Measurements from ENCODE around the gene PRKCA. TPM values are rescaled to one million over a fixed set of nuclear protein-coding genes. Genes with fewer than 3 reads are reported as not detected.
"Not testable (repeated sequence)": the region's sequence is repeated elsewhere in the genome, so short reads cannot be mapped to it uniquely, and the experiment has no call there.

The PRKCA gene
- total RNA-seq, 2 donors from 2014 or later = 6.5 to 6.6 TPM

DNA sequence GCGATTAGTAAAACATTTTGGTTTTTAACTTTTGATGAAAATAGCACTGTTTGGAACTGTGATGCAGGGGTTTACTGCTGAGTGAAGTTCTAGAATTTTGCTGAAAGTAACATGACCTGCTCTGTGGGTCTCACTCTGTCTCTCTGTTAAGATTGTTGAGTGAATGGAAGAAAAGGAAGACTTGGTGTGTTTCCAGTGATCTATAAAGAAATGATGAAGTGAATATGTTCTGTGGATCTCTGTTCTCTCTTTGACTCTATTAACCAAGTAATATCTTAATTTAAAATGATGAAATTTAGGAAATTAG lies 148.4 kb downstream of the PRKCA start:
- no peak for TF ChIP-seq POLR2A (IDR thresholded peaks at IDR 0.05)
- TF ChIP-seq, protein P1, sequence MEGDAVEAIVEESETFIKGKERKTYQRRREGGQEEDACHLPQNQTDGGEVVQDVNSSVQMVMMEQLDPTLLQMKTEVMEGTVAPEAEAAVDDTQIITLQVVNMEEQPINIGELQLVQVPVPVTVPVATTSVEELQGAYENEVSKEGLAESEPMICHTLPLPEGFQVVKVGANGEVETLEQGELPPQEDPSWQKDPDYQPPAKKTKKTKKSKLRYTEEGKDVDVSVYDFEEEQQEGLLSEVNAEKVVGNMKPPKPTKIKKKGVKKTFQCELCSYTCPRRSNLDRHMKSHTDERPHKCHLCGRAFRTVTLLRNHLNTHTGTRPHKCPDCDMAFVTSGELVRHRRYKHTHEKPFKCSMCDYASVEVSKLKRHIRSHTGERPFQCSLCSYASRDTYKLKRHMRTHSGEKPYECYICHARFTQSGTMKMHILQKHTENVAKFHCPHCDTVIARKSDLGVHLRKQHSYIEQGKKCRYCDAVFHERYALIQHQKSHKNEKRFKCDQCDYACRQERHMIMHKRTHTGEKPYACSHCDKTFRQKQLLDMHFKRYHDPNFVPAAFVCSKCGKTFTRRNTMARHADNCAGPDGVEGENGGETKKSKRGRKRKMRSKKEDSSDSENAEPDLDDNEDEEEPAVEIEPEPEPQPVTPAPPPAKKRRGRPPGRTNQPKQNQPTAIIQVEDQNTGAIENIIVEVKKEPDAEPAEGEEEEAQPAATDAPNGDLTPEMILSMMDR (IDR thresholded peaks at IDR 0.05) = no peak
- no peaks in the 10 kb centered on the region for H3K27me3 ChIP-seq

DNA sequence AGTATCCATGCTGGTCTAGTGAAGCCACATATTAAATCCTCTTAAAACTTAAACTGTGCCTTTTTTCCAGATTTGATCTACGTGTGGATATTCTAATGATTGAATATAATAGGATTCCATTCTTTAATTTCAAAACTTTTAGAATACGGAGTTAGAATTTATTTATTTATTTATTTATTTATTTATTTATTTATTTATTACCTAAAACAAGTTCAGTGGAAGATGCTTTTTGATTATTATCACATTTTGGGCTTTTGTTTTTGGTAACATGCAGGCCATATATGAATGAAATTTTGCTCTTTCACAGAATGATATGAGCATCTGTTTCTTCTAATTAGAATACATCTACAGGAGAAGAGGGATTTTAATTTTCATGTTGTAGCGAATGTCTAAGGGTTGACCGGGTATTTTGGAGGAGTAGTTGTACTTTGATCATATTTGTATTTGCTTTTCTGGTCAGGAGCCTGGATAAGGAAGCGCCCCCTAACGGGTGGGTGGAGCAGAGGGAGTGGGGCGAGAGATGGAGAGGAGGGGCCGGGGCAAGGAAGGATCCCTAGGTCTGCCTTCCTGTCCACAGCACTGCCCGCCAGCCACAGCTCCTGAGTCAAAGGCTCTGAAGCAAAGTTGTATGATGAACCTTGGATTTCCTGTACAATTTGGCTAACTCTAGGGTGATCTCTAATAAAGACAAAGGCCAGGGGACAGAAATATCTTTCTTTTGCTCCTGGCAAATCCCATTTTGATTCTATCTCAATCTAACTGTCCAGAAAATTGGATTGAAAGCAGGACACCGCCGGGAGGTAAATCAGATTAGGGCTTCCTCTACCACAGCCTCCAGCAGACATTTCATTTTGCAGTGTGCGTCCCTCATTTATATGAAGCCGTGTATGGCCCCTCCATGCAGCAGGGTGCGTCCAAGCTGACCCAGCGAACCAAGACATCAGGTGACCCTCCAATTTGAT lies 149.1 kb downstream of the PRKCA start:
- H3K36me3 ChIP-seq (replicated peaks in 1 of 2; ENCODE audit: insufficient read depth in 1 of 2, low read depth in 2 of 2) = no peaks in the 10 kb centered on the region
- WGBS, 2 donors = 55 to 66% methylated on average over 15 of the region's 15 CpGs
- no peaks in the 10 kb centered on the region for H3K9me3 ChIP-seq
- no peak for ATAC-seq
- intact Hi-C loops (cut with DNase I) = no loop called here
- TF ChIP-seq POLR2A (IDR thresholded peaks at IDR 0.05) = no peak
- TF ChIP-seq, protein P1 (IDR thresholded peaks at IDR 0.05) = peak; percentile 20 to 49 (median 37)
- H3K4me1 ChIP-seq = peaks cover 31% of the 10 kb centered on the region
- H3K27ac ChIP-seq = no peak overlapping the region
- DNase-seq = peak; percentile 35 to 66 (median 44)
- H3K4me3 ChIP-seq = no peak overlapping the region
- H3K27me3 ChIP-seq = no peaks in the 10 kb centered on the region

More for the DNA sequence above, 148.4 kb downstream of the PRKCA start:
- DNase-seq (no peak), ATAC-seq (no peak)
- Histone ChIP-seq H3K27ac (no peak overlapping the region), H3K9me3 (no peaks in the 10 kb centered on the region), H3K36me3 (replicated peaks in 1 of 2; ENCODE audit: insufficient read depth in 1 of 2, low read depth in 2 of 2) (no peaks in the 10 kb centered on the region), H3K4me1 (peaks cover 31% of the 10 kb centered on the region), H3K4me3 (no peak overlapping the region)
- intact Hi-C loops (cut with DNase I) = no loop called here
- 79 to 89% methylated on average over 1 of the region's 1 CpG for WGBS, 2 donors

DNA sequence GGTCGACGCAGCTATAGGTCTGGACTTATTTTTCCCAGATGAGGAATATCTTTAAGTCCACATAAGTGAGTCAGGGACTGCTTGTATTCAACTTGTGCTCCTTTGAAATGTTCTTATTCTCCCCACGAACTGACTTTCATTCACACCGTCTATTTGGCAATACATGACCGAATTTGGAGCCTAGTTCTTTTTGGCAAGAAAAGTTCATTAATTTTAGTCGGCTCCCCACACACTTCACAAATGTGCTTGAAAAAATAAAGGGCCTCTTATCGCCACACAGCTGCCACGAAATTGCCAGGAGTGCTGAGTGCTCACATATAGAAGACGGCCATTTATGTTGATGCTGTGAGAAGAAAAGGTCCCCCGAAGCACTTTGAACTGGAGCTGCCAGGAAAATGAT lies 152.6 kb downstream of the PRKCA start:
- H3K36me3 ChIP-seq (replicated peaks in 1 of 2; ENCODE audit: insufficient read depth in 1 of 2, low read depth in 2 of 2) = no peaks in the 10 kb centered on the region
- DNase-seq (no peak), ATAC-seq (no peak)
- WGBS, 2 donors = 76 to 81% methylated on average over 10 of the region's 10 CpGs
- peaks cover 10% of the 10 kb centered on the region for H3K4me1 ChIP-seq
- H3K27me3 ChIP-seq = no peaks in the 10 kb centered on the region
- no peak overlapping the region for H3K27ac ChIP-seq
- TF ChIP-seq, protein P1 (IDR thresholded peaks at IDR 0.05) = no peak
- no peak for TF ChIP-seq POLR2A (IDR thresholded peaks at IDR 0.05)
- no peak overlapping the region for H3K4me3 ChIP-seq
- no peaks in the 10 kb centered on the region for H3K9me3 ChIP-seq
- intact Hi-C loops (cut with DNase I) = no loop called here

DNA sequence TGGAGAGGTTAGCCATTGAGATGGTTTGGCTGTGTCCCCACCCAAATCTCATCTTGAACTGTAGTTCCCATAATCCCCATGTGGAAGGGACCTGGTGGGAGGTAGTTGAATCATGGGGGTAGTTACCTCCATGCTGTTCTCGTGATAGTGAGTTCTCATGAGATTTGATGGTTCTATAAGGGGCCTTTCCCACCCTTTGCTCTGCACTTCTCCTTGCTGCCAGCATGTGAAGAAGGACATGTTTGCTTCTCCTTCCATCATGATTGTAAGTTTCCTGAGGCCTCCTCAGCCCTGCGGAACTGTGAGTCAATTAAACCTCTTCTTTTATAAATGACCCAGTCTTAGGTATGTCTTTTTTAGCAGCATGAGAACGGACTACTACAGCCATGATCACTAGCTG lies 155.1 kb downstream of the PRKCA start:
- intact Hi-C loops (cut with DNase I); DNase-seq; H3K9me3 ChIP-seq; H3K4me1 ChIP-seq; ATAC-seq; H3K36me3 ChIP-seq (replicated peaks in 1 of 2; ENCODE audit: insufficient read depth in 1 of 2, low read depth in 2 of 2); H3K27me3 ChIP-seq; H3K4me3 ChIP-seq; H3K27ac ChIP-seq: not testable (repeated sequence)
- 88 to 93% methylated on average over 3 of the region's 3 CpGs for WGBS, 2 donors

DNA sequence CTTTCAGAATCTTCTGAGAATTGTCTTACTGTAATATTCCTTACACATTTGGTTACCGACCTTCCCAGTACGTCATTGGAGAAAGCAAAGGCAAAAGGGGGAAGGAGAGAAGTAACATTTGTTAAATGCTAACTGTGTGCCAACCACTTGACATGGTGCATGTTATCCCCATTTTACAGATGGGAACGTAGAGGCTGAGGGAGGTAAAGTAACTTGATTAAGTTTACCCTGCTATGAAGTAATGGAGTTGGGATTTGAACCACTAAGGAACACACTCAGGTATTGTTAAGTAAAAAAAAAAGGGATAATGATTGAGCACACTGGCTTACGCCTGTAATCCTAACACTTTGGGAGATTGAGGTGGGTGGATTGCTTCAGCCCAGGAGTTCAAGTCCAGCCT lies 156.4 kb downstream of the PRKCA start:
- peaks cover 11% of the 10 kb centered on the region for H3K4me1 ChIP-seq
- intact Hi-C loops (cut with DNase I) = no loop called here
- ATAC-seq (no peak), DNase-seq (no peak)
- no peak overlapping the region for H3K27ac ChIP-seq
- H3K27me3 ChIP-seq = no peaks in the 10 kb centered on the region
- H3K9me3 ChIP-seq = no peaks in the 10 kb centered on the region
- 90 to 94% methylated on average over 4 of the region's 4 CpGs for WGBS, 2 donors
- no peak overlapping the region for H3K4me3 ChIP-seq
- TF ChIP-seq, protein P1 (IDR thresholded peaks at IDR 0.05) = no peak
- TF ChIP-seq POLR2A (IDR thresholded peaks at IDR 0.05) = no peak
- H3K36me3 ChIP-seq (replicated peaks in 1 of 2; ENCODE audit: insufficient read depth in 1 of 2, low read depth in 2 of 2) = no peaks in the 10 kb centered on the region
